OCI-LY3 (cell line): ENCODE data around the gene SPATS2.

Experiments used
- H2AFZ ChIP-seq: fragments of 200-600, 300-600 bp; shearing (Covaris generic); 2 replicates; pipeline ENCODE4 v1.6.0; 2014; ENCODE audit warnings: antibody characterized with exemption, low read depth, low read length
- H3K27ac ChIP-seq: fragments of 200-600, 300-600 bp; sonication (generic); 2 replicates; pipeline ENCODE4 v1.5.1; 2014; ENCODE audit warnings: mild to moderate bottlenecking, low read length, moderate library complexity, mixed read lengths
- H3K27me3 ChIP-seq: fragments of 200-600, 300-600 bp; sonication (generic); 2 replicates; pipeline ENCODE4 v1.6.1; 2014; ENCODE audit warnings: low read depth, low read length, mixed read lengths
- H3K36me3 ChIP-seq: fragments of 200-600, 300-600 bp; sonication (generic); replicated peaks from 2 replicates; pipeline ENCODE3; 2014; ENCODE audit warnings: low read depth, low read length, mixed read lengths
- H3K4me1 ChIP-seq: fragments of 300-600, 200-600 bp; sonication (generic); 2 replicates; pipeline ENCODE4 v1.6.1; 2014; ENCODE audit warnings: low read length, mixed read lengths
- H3K4me2 ChIP-seq: fragments of 200-600, 300-600 bp; sonication (generic); 2 replicates; pipeline ENCODE4 v1.6.1; 2014; ENCODE audit warnings: low read length, mixed read lengths
- H3K4me3 ChIP-seq: fragments of 300-600, 200-600 bp; sonication (generic); 2 replicates; pipeline ENCODE4 v1.5.1; 2014; ENCODE audit warnings: antibody characterized with exemption, mild to moderate bottlenecking, low read length, moderate library complexity
- H3K79me2 ChIP-seq: fragments of 300-600, 200-600 bp; shearing (Covaris generic); 2 replicates; pipeline ENCODE4 v1.6.1; 2014; ENCODE audit warnings: mild to moderate bottlenecking, low read length, mixed read lengths
- H3K9ac ChIP-seq: fragments of 300-600, 200-600 bp; shearing (Covaris generic); 2 replicates; pipeline ENCODE4 v1.6.0; 2014; ENCODE audit warnings: mild to moderate bottlenecking, low read length, moderate library complexity
- H3K9me3 ChIP-seq: fragments of 200-600, 300-600 bp; shearing (Covaris generic); 2 replicates; pipeline ENCODE4 v1.6.1; 2014; ENCODE audit warnings: low read length, mixed read lengths; ENCODE audit not compliant: insufficient read depth
- H4K20me1 ChIP-seq: fragments of 200-600, 300-600 bp; sonication (generic); 2 replicates; pipeline ENCODE4 v1.6.1; 2016; ENCODE audit warnings: low read length, mixed read lengths; ENCODE audit not compliant: insufficient read depth
- CTCF ChIP-seq: fragments of 200-600, 300-600 bp; sonication (generic); IDR thresholded peaks from 2 replicates; pipeline ENCODE4 v1.5.1; 2014; ENCODE audit warnings: antibody characterized with exemption, low read length, low read depth
- EZH2phosphoT487 ChIP-seq: fragments of 200-600 bp; shearing (Covaris generic); IDR thresholded peaks from 2 replicates; pipeline ENCODE4 v1.6.1; 2018; ENCODE audit warnings: antibody characterized with exemption, mixed run types, low read depth

Gene SPATS2

GRCh38 chr12:49415521-49415970 is 48.3 kb downstream of the SPATS2 start:
- peaks cover 10% of the 10 kb centered on the region for H3K4me1 ChIP-seq
- no peak overlapping the region for H2AFZ ChIP-seq
- no peaks in the 10 kb centered on the region for H3K79me2 ChIP-seq
- no peaks in the 10 kb centered on the region for H3K9me3 ChIP-seq
- H3K27ac ChIP-seq = no peak overlapping the region
- H3K27me3 ChIP-seq = no peaks in the 10 kb centered on the region
- H3K36me3 ChIP-seq = no peaks in the 10 kb centered on the region
- no peak overlapping the region for H3K4me2 ChIP-seq
- peaks cover 3% of the 10 kb centered on the region; the same call in 1 of the 2 replicates for H4K20me1 ChIP-seq
- TF ChIP-seq EZH2phosphoT487 (no peak), CTCF (no peak)
- no peak overlapping the region for H3K9ac ChIP-seq
- no peak overlapping the region for H3K4me3 ChIP-seq

GRCh38 chr12:49416892-49417291 is 49.6 kb downstream of the SPATS2 start:
- Histone ChIP-seq H3K9me3 (no peaks in the 10 kb centered on the region), H3K79me2 (no peaks in the 10 kb centered on the region), H3K36me3 (no peaks in the 10 kb centered on the region), H3K9ac (no peak overlapping the region), H3K4me3 (no peak overlapping the region), H2AFZ (no peak overlapping the region), H3K27me3 (no peaks in the 10 kb centered on the region), H3K4me2 (no peak overlapping the region), H4K20me1 (peaks cover 3% of the 10 kb centered on the region; the same call in 1 of the 2 replicates), H3K4me1 (0 out of 2 replicates have a peak, but pooled peaks cover 5% of the 10 kb centered on the region), H3K27ac (no peak overlapping the region)
- TF ChIP-seq EZH2phosphoT487 (no peak), CTCF (no peak)

- TF ChIP-seq CTCF (no peak), EZH2phosphoT487 (no peak)
- peaks cover 3% of the 10 kb centered on the region; the same call in 1 of the 2 replicates for H4K20me1 ChIP-seq
- no peak overlapping the region for H3K4me3 ChIP-seq
- H3K79me2 ChIP-seq = no peaks in the 10 kb centered on the region
- peaks cover 5% of the 10 kb centered on the region; the same call in 1 of the 2 replicates for H3K4me1 ChIP-seq
- no peak overlapping the region for H3K27ac ChIP-seq
- no peaks in the 10 kb centered on the region for H3K27me3 ChIP-seq
- no peaks in the 10 kb centered on the region for H3K36me3 ChIP-seq
- H3K4me2 ChIP-seq = no peak overlapping the region
- H3K9ac ChIP-seq = no peak overlapping the region
- no peak overlapping the region for H2AFZ ChIP-seq
- no peaks in the 10 kb centered on the region for H3K9me3 ChIP-seq
Measured at GRCh38 chr12:49417558-49417957, 50.3 kb downstream of the SPATS2 start.

GRCh38 chr12:49420556-49420955 is 53.3 kb downstream of the SPATS2 start:
- H3K27me3 ChIP-seq = no peaks in the 10 kb centered on the region
- no peak overlapping the region for H3K27ac ChIP-seq
- H3K4me1 ChIP-seq = peaks cover 12% of the 10 kb centered on the region; the same call in 1 of the 2 replicates
- no peak overlapping the region for H3K4me3 ChIP-seq
- H3K9ac ChIP-seq = no peak overlapping the region
- H3K36me3 ChIP-seq = no peaks in the 10 kb centered on the region
- TF ChIP-seq EZH2phosphoT487 = no peak
- no peak for TF ChIP-seq CTCF
- peaks cover 3% of the 10 kb centered on the region; the same call in 1 of the 2 replicates for H4K20me1 ChIP-seq
- H3K4me2 ChIP-seq = no peak overlapping the region
- no peak overlapping the region for H2AFZ ChIP-seq
- no peaks in the 10 kb centered on the region for H3K79me2 ChIP-seq
- no peaks in the 10 kb centered on the region for H3K9me3 ChIP-seq
